SK-N-SH (cell line): ENCODE measurements around the gene PLOD2.

ENCODE experiments used
- CHD2 ChIP-seq: fragments of 150-350 bp; IDR thresholded peaks from 2 replicates; pipeline ENCODE4 v1.6.1; 2018; ENCODE audit warnings: low read length; ENCODE audit not compliant: partially characterized antibody
- MXI1 ChIP-seq: IDR thresholded peaks from 2 replicates; pipeline ENCODE4 v1.6.1; 2012; ENCODE audit warnings: mild to moderate bottlenecking, low read depth, low read length, improper control_type of control experiment

- TF ChIP-seq MXI1 (no peak), CHD2 (no peak)
Observed at GRCh38 chr3:146102885-146103284, 58.1 kb downstream of the PLOD2 start.
